ENCODE measurements around the gene PLIN1.

PLIN1 gene

GRCh38 chr15:89649716-89650115 is 29.5 kb downstream of the PLIN1 start:
- WGBS = 94% methylated on average over 15 of the region's 15 CpGs
- no peak overlapping the region for H3K9ac ChIP-seq (ENCODE audit: low read depth, low read length)
- peaks cover 25% of the 10 kb centered on the region for H3K36me3 ChIP-seq (ENCODE audit: insufficient read depth, low read length)
- no peak overlapping the region for H3K27ac ChIP-seq (ENCODE audit: low read depth, low read length)
- no peaks in the 10 kb centered on the region for H3K27me3 ChIP-seq (ENCODE audit: insufficient read depth, low read length)
- no peak overlapping the region for H3K4me3 ChIP-seq (ENCODE audit: low read length)
- H3K9me3 ChIP-seq (ENCODE audit: insufficient read depth, low read depth, low read length) = no peaks in the 10 kb centered on the region
- H3K4me1 ChIP-seq (ENCODE audit: insufficient read depth, low read length) = no peaks in the 10 kb centered on the region

GRCh38 chr15:89649013-89649625 is 30.0 kb downstream of the PLIN1 start:
- H3K9ac ChIP-seq (ENCODE audit: low read depth, low read length) = no peak overlapping the region
- H3K4me1 ChIP-seq (ENCODE audit: insufficient read depth, low read length) = no peaks in the 10 kb centered on the region
- 97% methylated on average over 37 of the region's 37 CpGs for WGBS
- H3K27ac ChIP-seq (ENCODE audit: low read depth, low read length) = no peak overlapping the region
- H3K9me3 ChIP-seq (ENCODE audit: insufficient read depth, low read depth, low read length) = no peaks in the 10 kb centered on the region
- H3K36me3 ChIP-seq (ENCODE audit: insufficient read depth, low read length) = peaks cover 29% of the 10 kb centered on the region
- H3K27me3 ChIP-seq (ENCODE audit: insufficient read depth, low read length) = no peaks in the 10 kb centered on the region
- no peak overlapping the region for H3K4me3 ChIP-seq (ENCODE audit: low read length)

GRCh38 chr15:89648106-89649012 is 30.8 kb downstream of the PLIN1 start:
- peaks cover 35% of the 10 kb centered on the region for H3K36me3 ChIP-seq (ENCODE audit: insufficient read depth, low read length)
- H3K9me3 ChIP-seq (ENCODE audit: insufficient read depth, low read depth, low read length) = no peaks in the 10 kb centered on the region
- H3K27me3 ChIP-seq (ENCODE audit: insufficient read depth, low read length) = no peaks in the 10 kb centered on the region
- no peak overlapping the region for H3K9ac ChIP-seq (ENCODE audit: low read depth, low read length)
- 96% methylated on average over 102 of the region's 102 CpGs for WGBS
- H3K27ac ChIP-seq (ENCODE audit: low read depth, low read length) = no peak overlapping the region
- H3K4me3 ChIP-seq (ENCODE audit: low read length) = no peak overlapping the region
- no peaks in the 10 kb centered on the region for H3K4me1 ChIP-seq (ENCODE audit: insufficient read depth, low read length)

- WGBS = 55% methylated on average over 25 of the region's 25 CpGs
- Histone ChIP-seq H3K27ac (ENCODE audit: low read depth, low read length) (no peak overlapping the region; the same call in 1 of the 2 replicates), H3K27me3 (ENCODE audit: insufficient read depth, low read length) (no peaks in the 10 kb centered on the region), H3K4me1 (ENCODE audit: insufficient read depth, low read length) (no peaks in the 10 kb centered on the region), H3K9ac (ENCODE audit: low read depth, low read length) (no peak overlapping the region; the same call in 1 of the 2 replicates), H3K36me3 (ENCODE audit: insufficient read depth, low read length) (peaks cover 41% of the 10 kb centered on the region), H3K9me3 (ENCODE audit: insufficient read depth, low read depth, low read length) (no peaks in the 10 kb centered on the region), H3K4me3 (ENCODE audit: low read length) (peak overlapping the region; percentile 32; the same call in 1 of the 2 replicates)
Observed at GRCh38 chr15:89647191-89647851, 31.8 kb downstream of the PLIN1 start.

- H3K4me1 ChIP-seq (ENCODE audit: insufficient read depth, low read length) = no peaks in the 10 kb centered on the region
- peaks cover 46% of the 10 kb centered on the region for H3K36me3 ChIP-seq (ENCODE audit: insufficient read depth, low read length)
- 92% methylated on average over 22 of the region's 22 CpGs for WGBS
- H3K4me3 ChIP-seq (ENCODE audit: low read length) = no peak overlapping the region
- H3K27me3 ChIP-seq (ENCODE audit: insufficient read depth, low read length) = no peaks in the 10 kb centered on the region
- no peak overlapping the region for H3K27ac ChIP-seq (ENCODE audit: low read depth, low read length)
- H3K9ac ChIP-seq (ENCODE audit: low read depth, low read length) = no peak overlapping the region
- H3K9me3 ChIP-seq (ENCODE audit: insufficient read depth, low read depth, low read length) = no peaks in the 10 kb centered on the region
Observed at GRCh38 chr15:89646416-89647141, 32.6 kb downstream of the PLIN1 start.

- Histone ChIP-seq H3K27me3 (ENCODE audit: insufficient read depth, low read length) (no peaks in the 10 kb centered on the region), H3K4me1 (ENCODE audit: insufficient read depth, low read length) (no peaks in the 10 kb centered on the region), H3K36me3 (ENCODE audit: insufficient read depth, low read length) (peaks cover 52% of the 10 kb centered on the region), H3K9me3 (ENCODE audit: insufficient read depth, low read depth, low read length) (no peaks in the 10 kb centered on the region), H3K4me3 (ENCODE audit: low read length) (no peak overlapping the region), H3K27ac (ENCODE audit: low read depth, low read length) (no peak overlapping the region), H3K9ac (ENCODE audit: low read depth, low read length) (no peak overlapping the region)
- 94% methylated on average over 8 of the region's 8 CpGs for WGBS
Observed at GRCh38 chr15:89645680-89646079, 33.5 kb downstream of the PLIN1 start.

- Histone ChIP-seq H3K9ac (ENCODE audit: low read depth, low read length) (no peak overlapping the region), H3K4me1 (ENCODE audit: insufficient read depth, low read length) (no peaks in the 10 kb centered on the region), H3K27ac (ENCODE audit: low read depth, low read length) (no peak overlapping the region), H3K9me3 (ENCODE audit: insufficient read depth, low read depth, low read length) (0 out of 2 replicates have a peak, but pooled peaks cover 3% of the 10 kb centered on the region), H3K4me3 (ENCODE audit: low read length) (no peak overlapping the region), H3K36me3 (ENCODE audit: insufficient read depth, low read length) (peaks cover 50% of the 10 kb centered on the region), H3K27me3 (ENCODE audit: insufficient read depth, low read length) (no peaks in the 10 kb centered on the region)
- 97% methylated on average over 16 of the region's 16 CpGs for WGBS
Observed at GRCh38 chr15:89642106-89642505, 37.1 kb downstream of the PLIN1 start.

- Histone ChIP-seq H3K27me3 (ENCODE audit: insufficient read depth, low read length) (no peaks in the 10 kb centered on the region), H3K27ac (ENCODE audit: low read depth, low read length) (no peak overlapping the region), H3K9ac (ENCODE audit: low read depth, low read length) (no peak overlapping the region), H3K36me3 (ENCODE audit: insufficient read depth, low read length) (peaks cover 45% of the 10 kb centered on the region), H3K9me3 (ENCODE audit: insufficient read depth, low read depth, low read length) (0 out of 2 replicates have a peak, but pooled peaks cover 3% of the 10 kb centered on the region), H3K4me3 (ENCODE audit: low read length) (no peak overlapping the region), H3K4me1 (ENCODE audit: insufficient read depth, low read length) (no peaks in the 10 kb centered on the region)
- 88% methylated on average over 5 of the region's 5 CpGs for WGBS
Observed at GRCh38 chr15:89641053-89641452, 38.1 kb downstream of the PLIN1 start.

GRCh38 chr15:89640245-89640644 is 38.9 kb downstream of the PLIN1 start:
- H3K9ac ChIP-seq (ENCODE audit: low read depth, low read length) = no peak overlapping the region
- H3K27me3 ChIP-seq (ENCODE audit: insufficient read depth, low read length) = no peaks in the 10 kb centered on the region
- WGBS = 95% methylated on average over 3 of the region's 5 CpGs
- no peaks in the 10 kb centered on the region for H3K4me1 ChIP-seq (ENCODE audit: insufficient read depth, low read length)
- no peak overlapping the region for H3K4me3 ChIP-seq (ENCODE audit: low read length)
- H3K9me3 ChIP-seq (ENCODE audit: insufficient read depth, low read depth, low read length) = 0 out of 2 replicates have a peak, but pooled peaks cover 3% of the 10 kb centered on the region
- H3K27ac ChIP-seq (ENCODE audit: low read depth, low read length) = no peak overlapping the region
- H3K36me3 ChIP-seq (ENCODE audit: insufficient read depth, low read length) = peaks cover 39% of the 10 kb centered on the region

- no peak overlapping the region for H3K27ac ChIP-seq (ENCODE audit: low read depth, low read length)
- H3K9ac ChIP-seq (ENCODE audit: low read depth, low read length) = no peak overlapping the region
- H3K4me1 ChIP-seq (ENCODE audit: insufficient read depth, low read length) = no peaks in the 10 kb centered on the region
- WGBS = 93% methylated on average over 23 of the region's 23 CpGs
- peaks cover 55% of the 10 kb centered on the region for H3K36me3 ChIP-seq (ENCODE audit: insufficient read depth, low read length)
- H3K9me3 ChIP-seq (ENCODE audit: insufficient read depth, low read depth, low read length) = peaks cover 22% of the 10 kb centered on the region
- H3K27me3 ChIP-seq (ENCODE audit: insufficient read depth, low read length) = no peaks in the 10 kb centered on the region
- H3K4me3 ChIP-seq (ENCODE audit: low read length) = no peak overlapping the region
Observed at GRCh38 chr15:89633585-89633984, 45.6 kb downstream of the PLIN1 start.

All from HUES64 (cell line).